ELR (cell line): ENCODE measurements around the gene LY9.
"Not testable (repeated sequence)": the region's sequence is repeated elsewhere in the genome, so short reads cannot be mapped to it uniquely, and the experiment has no call there.

ENCODE experiments used
- DNase-seq: peaks from one replicate; pipeline ENCODE4 v3.0.0-alpha.2; 2015; ENCODE audit warnings: low read depth

LY9 gene

GRCh38 chr1:160865337-160865736, 69.4 kb downstream of the LY9 start:
- no peak for DNase-seq

- DNase-seq: no peak
Measured at GRCh38 chr1:160866001-160866694, 70.2 kb downstream of the LY9 start.

GRCh38 chr1:160866695-160867260, 70.8 kb downstream of the LY9 start:
- no peak for DNase-seq

GRCh38 chr1:160867651-160868050, 71.7 kb downstream of the LY9 start:
- DNase-seq: not testable (repeated sequence)

- no peak for DNase-seq
Measured at GRCh38 chr1:160868141-160868540, 72.2 kb downstream of the LY9 start.

- DNase-seq: no peak
Measured at GRCh38 chr1:160874935-160875334, 79.0 kb downstream of the LY9 start.

GRCh38 chr1:160875591-160875990, 79.6 kb downstream of the LY9 start:
- not testable (repeated sequence) for DNase-seq

- no peak for DNase-seq
Measured at GRCh38 chr1:160876311-160876710, 80.3 kb downstream of the LY9 start.

- DNase-seq: peak; percentile 5
Measured at GRCh38 chr1:160877221-160877620, 81.2 kb downstream of the LY9 start.
